ENCODE data around the gene HAT1. TPM values are rescaled to one million over a fixed set of nuclear protein-coding genes. Genes with fewer than 3 reads are reported as not detected.

HAT1 gene
- total RNA-seq, 1 experiment from 2014 or later: 91.9 TPM

DNA sequence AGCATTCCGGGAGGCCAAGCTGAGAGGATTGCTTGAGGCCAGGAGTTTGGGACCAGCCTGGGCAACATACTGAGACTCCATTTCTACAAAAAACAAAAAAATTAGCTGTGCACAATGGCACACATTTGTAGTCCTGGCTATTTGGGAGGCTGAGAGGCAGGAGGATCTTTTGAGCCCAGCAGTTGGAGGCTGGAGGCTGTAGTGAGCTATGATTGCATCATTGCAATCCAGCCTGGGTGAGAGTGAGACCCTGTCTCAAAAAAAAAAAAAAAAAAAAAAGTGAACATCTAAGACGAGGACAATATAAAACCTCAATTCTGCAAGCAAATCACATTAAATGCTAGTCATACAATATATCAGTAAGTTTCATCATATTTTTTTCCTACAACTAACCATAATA is 2.8 kb upstream of the HAT1 start:
- DNase-seq (ENCODE audit: low read depth): no peak

DNA sequence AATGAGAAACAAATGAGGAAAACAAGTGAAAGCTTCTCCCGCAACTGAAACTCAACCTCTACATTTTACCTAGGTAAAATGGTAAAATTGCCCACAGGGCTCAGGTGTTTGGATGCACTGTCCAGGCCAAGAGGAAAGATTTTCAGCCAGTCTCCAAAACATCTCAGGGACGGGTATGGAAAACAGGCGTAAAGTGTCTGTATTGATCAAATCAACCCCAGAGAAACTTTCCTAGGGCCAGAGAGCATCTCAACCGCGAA is 361 bp upstream of the HAT1 start:
- DNase-seq (ENCODE audit: low read depth): no peak

DNA sequence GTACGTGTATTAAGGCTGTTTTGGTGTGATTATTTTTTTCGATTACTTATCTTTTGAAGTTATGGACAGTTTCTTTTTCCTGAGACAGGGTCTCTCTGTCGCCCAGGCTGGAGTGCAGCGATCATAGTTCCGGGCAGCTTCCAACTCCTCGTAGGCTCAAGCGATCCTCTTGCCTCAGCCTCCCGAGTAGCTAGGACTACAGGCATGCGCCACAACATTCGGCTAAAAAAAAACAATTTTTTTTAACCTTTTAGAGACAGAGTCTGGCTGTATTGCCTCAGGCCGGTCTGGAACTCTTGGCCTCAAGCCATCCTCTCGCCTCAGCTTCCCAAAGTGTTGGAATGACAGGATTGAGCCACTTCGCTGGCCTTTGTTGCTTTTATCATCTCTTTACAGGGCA is 945 bp downstream of the HAT1 start:
- DNase-seq (ENCODE audit: low read depth): peak; percentile 37

DNA sequence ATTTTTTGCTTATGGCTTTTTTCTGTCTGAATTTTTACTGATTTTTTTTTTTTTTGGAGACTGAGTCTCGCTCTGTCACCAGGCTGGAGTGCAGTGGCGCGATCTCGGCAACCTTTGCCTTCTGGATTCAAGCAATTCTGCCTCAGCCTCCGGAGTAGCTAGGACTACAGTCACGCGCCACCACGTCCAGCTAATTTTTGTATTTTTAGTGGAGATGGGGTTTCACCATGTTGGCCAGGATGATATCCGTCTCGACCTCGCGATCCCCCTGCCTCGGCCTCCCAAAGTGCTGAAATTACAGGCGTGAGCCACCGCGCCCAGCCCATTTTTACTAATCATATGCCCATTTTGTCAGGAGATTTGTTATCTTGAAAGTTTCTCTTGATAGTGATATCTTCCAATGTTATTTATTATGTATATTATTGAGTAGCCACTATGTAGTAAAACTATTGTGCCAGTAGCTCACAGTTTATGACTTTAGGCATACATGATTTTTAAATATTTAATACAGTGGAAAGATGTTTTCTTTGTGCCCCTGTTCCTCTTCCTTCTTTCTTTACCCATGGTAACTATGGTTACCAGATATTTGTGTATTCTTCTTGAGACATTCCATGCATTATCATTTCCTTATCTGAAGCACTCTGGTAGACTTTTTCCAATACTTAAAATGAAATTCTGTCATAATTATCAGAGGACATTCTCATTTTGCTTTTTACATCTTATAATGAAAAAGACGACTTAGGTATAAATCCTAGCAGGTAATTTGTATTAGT is 2.1 kb downstream of the HAT1 start:
- no peak for DNase-seq (ENCODE audit: low read depth)

DNA sequence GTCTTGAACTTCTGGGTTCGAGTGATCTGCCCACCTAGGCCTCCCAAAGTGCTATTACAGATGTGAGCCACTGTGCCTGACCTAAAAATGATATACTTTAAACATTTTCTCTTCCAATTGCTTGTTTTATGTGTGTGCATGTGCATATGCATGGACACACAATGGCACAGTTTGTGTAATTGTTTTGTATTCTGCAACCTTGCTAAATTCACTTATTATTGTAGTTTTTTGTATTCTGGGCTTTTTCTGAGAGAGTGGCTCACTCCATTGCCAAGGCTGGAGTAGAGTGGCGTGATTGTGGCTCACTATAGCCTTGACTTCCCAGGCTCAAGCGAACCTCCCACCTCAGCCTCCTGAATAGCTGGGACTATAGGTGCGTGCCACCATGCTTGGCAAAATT is 8.1 kb downstream of the HAT1 start:
- DNase-seq (ENCODE audit: low read depth): no peak

DNA sequence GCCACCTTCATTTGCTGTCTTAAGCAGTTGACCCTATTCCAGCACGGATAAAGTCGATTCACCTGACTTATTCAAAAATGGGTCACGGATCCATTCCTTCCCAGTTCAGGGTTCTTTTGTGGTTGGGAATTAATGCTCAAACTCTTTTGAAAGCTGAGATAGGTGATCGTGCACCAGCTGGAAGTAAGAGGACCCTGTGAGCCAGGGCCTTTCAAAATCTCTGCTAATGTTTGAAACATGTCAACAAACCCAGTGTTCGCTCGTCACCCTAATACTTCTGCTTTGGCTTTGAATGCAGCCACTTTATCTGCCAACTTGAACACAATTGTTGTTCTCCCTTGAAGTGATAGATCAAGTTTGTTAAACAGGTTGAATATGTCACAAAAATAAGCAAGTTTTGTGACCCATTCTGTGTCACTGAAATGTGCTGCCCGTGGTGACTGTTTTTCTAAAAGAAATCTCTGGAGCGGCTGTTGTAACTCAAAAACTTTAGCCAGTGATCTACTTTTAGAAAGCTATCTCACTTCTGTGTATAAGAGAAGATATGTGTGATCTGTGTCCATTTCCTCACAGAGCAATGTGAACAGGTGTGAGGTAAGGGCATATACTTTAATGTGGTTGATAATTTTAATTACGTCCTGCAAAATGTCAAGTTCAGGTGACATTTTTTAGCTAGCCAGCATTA is 16.9 kb downstream of the HAT1 start:
- DNase-seq (ENCODE audit: low read depth): no peak

DNA sequence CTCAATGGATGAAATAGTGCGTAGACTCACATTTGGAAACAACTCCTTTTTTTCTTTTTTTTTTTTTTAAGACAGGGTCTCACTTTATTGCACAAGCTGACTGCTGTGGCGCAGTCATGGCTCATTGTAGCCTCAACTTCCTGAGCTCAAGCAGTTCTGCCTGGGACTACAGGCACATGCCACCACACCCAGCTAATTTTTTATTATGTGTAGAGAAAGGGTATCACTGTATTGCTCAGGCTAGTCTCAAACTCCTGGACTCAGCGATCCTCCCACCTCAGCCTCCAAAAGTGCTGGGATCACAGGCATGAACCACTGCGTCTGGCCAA is 17.4 kb downstream of the HAT1 start:
- no peak for DNase-seq (ENCODE audit: low read depth)

DNA sequence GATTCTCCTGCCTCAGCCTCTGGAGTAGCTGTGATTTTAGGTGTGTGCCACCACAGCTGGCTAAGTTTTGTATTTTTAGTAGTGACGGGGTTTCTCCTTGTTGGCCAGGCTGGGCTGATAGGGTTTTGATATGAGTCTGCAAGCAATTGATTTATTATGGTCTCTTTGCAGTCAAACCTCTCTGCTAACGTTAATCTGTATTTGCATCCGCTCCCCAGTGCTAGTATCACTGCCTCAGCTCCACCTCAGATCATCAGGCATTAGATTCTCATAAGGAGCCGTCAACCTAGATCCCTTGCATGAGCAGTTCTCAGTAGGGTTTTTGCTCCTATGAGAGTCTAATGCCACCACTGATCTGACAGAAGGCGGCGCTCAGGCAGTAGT is 19.0 kb downstream of the HAT1 start:
- no peak for DNase-seq (ENCODE audit: low read depth)

DNA sequence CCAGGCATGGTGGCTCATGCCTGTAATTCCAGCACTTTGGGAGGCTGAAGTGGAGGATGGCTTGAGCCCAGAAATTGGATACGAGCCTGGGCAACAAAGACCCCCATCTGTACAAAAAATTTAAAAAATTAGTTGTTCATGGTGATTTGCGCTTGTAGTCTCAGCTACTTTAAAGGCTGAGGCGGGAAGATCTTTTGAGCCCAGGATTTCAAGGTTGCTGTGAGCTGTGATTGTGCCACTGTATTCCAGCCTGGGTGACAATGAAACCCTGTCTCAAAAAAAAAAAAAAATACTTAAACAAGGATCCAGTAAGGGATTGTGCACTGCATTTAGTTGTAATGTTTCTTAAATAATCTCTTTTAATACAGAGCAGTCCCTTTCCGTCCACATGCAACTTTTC is 21.6 kb downstream of the HAT1 start:
- no peak for DNase-seq (ENCODE audit: low read depth)

DNA sequence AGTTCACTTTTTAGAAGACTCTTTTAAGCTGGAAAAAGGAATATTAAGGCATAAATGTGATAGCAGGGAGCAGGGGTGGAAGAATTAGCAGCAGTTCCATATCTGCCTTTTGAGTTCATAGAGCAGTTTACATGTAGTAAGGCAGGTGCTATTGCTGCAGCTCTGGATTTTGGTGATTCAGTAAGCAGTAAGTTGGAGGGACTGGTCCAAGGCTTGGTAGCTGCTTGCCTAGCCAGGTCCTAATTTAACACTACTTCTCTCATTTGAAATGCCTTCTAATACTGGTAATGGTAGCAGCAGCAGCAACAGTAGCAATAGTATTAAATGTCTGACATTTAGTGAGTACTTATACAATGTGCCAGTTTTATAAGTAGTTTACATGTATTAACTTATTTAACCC is 30.0 kb downstream of the HAT1 start:
- DNase-seq (ENCODE audit: low read depth): no peak

DNA sequence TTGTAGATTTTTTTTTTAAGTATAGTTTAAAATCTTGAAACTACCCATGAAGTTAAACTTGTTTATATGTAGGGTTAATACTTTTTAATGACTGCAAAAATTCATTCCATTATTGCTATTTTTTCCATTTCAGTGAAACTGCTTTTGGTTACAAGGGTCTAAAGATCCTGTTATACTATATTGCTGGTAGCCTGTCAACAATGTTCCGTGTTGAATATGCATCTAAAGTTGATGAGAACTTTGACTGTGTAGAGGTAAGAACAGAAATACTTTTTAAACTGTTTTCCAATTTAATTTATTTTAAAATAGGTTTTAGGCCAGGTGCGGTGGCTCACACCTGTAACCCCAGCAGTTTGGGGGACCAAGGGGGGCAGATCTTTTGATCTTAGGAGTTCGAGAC is 30.5 kb downstream of the HAT1 start:
- DNase-seq (ENCODE audit: low read depth): no peak

DNA sequence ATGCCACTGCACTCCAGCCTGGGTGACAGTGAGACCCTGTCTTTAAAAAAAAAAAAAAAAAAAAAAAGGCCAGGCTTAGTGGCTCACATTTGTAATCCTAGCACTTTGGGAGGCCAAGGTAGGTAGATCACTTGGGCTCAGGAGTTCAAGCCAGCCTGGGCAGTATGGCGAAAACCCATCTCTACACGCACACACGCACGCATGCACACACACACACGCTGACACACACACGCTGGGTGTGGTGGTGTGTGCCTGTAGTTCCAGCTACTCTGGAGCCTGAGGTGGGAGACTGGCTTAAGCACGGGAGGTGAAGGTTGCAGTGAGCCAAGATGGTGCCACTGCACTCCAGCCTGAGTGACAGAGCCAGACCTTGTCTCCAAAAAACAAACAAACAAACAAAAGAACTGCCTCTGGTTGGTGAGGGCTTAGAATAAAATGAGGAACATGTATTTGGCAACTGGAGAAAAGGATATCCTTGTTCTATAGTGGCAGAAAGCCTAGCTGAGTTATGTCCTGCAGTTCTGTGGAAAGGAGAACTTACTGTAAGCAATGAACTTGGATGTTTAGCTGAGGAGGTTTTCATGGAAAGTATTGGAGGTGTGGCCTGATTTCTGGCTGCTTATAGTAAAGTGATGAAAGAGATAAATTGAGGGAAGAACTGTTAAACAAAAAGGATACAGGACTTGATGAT is 34.0 kb downstream of the HAT1 start:
- DNase-seq (ENCODE audit: low read depth): no peak

DNA sequence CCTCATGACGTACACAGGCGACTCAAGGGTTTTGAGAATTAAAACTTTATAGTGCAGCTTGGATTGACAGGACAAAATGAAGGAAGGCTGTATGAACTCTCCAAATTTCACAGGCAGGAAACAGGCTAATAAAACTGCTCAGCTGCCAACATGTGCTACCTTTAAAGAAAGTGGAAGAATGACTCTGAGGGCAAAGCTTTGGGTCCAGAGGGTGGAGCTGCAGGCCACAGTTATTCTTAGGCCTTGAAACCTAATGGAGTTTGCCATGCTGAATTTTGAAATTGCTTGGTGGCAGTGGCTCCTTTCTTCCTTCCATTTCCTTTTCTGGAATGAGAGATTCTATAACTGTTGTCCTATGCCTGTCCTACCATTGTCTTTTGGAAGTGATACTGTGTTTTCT is 34.8 kb downstream of the HAT1 start:
- DNase-seq (ENCODE audit: low read depth): no peak

DNA sequence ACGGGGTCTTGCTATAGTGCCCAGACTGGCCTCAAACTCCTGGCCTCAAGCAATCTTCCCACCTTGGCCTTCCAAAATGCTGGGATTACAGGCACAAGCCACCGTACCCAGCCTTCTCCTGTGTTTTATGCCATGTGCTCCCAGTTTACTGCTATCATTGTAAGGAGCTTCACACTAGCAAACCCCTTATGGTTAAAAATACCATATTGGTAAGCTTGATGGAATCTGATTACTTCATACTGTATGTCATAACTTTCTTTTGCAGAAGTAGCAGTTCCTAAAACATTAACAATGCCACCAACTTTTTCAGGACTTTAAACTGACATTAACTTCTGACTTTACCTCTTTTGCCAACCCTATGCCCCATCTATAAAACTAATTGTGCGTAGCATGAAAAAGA is 36.2 kb downstream of the HAT1 start:
- no peak for DNase-seq (ENCODE audit: low read depth)

DNA sequence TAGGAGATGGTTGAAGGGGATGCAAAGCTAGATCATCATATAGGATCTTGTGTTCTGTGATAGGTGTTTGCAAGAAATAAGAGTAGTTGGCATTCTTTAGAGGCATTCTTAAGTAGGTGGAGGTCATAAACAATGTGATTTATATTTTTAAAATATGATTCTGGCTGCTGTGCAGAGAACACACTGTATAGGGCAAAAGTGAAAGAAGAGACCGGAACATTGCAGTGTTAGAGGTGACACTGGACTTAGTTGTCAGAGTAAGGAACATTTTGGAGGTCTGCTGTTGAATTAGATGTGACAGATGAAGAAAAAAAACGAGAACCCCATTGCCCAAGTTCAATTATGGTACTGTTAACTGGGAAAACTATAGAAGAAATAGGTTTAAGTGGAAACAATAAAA is 37.7 kb downstream of the HAT1 start:
- DNase-seq (ENCODE audit: low read depth): no peak

DNA sequence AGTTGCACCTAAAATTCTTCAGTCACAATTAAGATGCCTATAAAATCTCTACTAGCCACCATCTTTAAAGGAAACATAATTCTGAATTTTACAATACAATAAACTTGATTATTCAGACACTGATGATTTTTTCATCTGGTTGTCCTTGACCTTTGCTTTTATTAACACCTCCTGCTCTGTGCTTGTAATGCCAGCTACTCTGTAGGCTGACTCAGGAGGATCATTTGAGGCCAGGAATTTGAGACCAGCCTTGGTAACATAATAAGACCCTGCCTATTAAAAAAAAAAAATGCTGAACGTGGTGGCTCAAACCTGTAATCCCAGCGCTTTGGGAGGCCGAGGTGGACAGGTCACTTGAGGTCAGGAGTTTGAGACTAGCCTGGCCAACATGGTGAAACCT is 38.3 kb downstream of the HAT1 start:
- DNase-seq (ENCODE audit: low read depth): no peak

DNA sequence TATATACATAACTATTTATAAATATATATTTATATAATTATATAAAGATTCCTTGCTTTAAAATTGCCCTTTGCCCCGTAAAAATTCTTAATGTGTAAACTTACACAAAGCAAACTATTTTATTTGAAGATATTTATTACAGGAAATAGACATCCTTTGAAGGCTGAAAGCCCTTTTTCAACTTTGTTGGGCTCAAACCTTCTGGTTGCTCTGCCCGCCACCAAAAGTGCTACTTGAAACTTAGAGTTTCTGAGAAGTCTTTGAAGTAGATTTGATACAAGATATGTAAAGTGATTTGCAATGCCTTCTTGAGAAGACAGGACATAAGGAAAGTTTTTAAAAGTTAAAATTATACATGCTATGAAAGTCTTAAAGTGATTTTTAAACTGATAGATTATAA is 40.9 kb downstream of the HAT1 start:
- no peak for DNase-seq (ENCODE audit: low read depth)

DNA sequence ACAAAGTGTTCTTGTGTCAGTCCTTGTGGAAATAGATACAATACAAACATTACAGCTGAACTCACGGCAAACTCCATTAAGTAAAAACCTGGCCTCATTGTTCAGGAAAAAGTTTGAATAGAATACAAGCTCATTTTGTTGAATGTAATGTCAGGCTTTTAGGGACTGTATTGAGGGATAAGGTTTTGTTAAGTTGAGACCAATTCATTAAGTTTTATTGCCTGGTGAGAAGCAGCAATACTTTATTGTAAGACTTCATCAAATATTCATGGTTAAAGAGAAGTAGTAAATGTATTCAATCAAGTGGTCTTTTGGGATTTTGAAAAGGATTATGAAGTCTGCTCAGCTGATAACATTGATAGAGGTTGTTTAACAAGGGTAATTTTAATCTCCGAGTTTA is 42.0 kb downstream of the HAT1 start:
- no peak for DNase-seq (ENCODE audit: low read depth)

DNA sequence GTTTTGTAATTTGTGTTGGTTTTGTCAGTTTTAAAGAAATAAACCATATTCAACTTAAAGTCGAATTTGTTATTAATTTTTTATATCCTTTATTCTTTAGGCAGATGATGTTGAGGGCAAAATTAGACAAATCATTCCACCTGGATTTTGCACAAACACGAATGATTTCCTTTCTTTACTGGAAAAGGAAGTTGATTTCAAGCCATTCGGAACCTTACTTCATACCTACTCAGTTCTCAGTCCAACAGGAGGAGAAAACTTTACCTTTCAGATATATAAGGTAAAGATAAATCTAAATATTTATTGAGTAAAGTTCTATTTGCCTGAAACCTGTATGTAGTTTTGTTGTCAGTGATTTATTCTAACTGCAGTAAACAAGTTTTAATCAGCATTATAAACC is 43.0 kb downstream of the HAT1 start:
- no peak for DNase-seq (ENCODE audit: low read depth)

DNA sequence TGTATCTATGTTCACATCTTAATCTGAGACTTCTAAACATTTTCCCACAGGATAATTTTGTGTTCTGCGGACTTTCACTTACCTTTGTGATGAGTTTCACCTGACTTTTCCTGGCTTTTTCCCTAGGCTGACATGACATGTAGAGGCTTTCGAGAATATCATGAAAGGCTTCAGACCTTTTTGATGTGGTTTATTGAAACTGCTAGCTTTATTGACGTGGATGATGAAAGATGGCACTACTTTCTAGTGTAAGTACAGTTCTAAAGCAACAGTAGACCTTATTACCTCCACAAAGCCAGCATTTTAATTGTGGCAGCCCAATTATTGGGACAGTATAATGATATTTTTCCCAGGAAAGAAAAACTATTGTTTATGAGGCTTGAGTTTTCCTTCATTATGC is 43.4 kb downstream of the HAT1 start:
- DNase-seq (ENCODE audit: low read depth): no peak

DNA sequence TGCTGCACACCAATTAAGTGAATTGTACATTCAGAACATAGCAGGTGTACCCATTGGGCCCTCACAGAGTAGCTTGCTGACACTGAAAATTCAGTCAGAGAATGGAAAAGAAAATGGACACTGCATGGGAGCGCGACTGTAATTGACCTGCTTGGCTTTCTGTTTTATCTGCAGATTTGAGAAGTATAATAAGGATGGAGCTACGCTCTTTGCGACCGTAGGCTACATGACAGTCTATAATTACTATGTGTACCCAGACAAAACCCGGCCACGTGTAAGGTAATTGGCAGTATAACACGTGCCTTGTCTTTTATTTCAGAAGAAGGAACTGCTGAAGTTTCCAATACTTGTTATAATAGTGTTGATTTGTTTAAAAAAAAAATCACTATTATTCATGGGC is 44.0 kb downstream of the HAT1 start:
- DNase-seq (ENCODE audit: low read depth): no peak

DNA sequence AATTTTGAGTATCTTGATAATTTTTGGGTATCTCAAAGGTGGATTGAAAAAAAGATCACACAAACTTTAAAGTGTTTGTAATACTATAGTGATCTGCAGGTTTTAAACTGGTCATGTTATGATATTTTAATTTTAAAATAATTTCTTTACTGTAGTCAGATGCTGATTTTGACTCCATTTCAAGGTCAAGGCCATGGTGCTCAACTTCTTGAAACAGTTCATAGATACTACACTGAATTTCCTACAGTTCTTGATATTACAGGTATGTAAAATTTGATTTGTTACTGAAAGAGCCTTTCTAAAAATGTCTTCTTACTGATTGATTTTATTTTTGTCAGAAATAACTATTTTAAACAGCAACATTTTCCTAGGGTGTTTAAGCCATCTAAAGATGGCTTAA is 44.4 kb downstream of the HAT1 start:
- no peak for DNase-seq (ENCODE audit: low read depth)

DNA sequence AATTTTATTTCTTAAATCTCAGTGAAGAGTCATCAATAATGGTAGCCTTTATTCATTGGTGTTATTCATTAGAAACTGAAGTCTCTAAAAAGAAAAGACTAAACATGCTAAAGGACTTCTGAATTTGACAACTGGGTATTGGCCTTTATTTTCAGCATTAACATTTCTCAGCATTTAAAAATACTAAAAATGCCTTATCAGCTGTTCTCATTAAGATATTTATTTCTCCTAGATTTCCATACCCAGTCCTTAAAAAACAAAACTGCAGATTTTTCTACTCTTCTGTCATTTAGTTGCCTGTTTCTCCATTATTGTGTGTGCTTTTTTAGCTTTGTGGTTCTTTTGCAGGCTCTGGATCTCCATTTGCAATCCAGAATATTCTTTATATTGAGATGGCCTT is 46.2 kb downstream of the HAT1 start:
- DNase-seq (ENCODE audit: low read depth): no peak
